Erythroblast (primary cell): Measurements from ENCODE around the gene SS18L1.

Experiments
- GATA1 ChIP-seq: IDR thresholded peaks from 2 replicates; pipeline ENCODE4 v1.6.1; 2011; ENCODE audit warnings: low read depth, mild to moderate bottlenecking, control low read depth, low read length, moderate library complexity
- POLR2A ChIP-seq: IDR thresholded peaks from 2 replicates; pipeline ENCODE4 v1.6.1; 2011; ENCODE audit warnings: mild to moderate bottlenecking, low read length

GRCh38 chr20:62116558-62117361 lies 26.8 kb upstream of the SS18L1 start:
- TF ChIP-seq POLR2A (no peak), GATA1 (no peak)
